Stimulated activated CD8-positive, alpha-beta memory T cell treated with anti-CD3 and anti-CD28 coated beads, Interleukin-15, amount 100 ng/mL, for 24 hours (primary cell): ENCODE measurements around the gene DYRK2.
"Not testable (repeated sequence)": the region's sequence is repeated elsewhere in the genome, so short reads cannot be mapped to it uniquely, and the experiment has no call there.

Experiments
- DNase-seq: peaks from one replicate; pipeline ENCODE4 v3.0.0-alpha.2; 2020; ENCODE audit warnings: low read depth

DYRK2 gene

GRCh38 chr12:67671419-67671818 is 22.9 kb downstream of the DYRK2 start:
- DNase-seq: no peak

DNA sequence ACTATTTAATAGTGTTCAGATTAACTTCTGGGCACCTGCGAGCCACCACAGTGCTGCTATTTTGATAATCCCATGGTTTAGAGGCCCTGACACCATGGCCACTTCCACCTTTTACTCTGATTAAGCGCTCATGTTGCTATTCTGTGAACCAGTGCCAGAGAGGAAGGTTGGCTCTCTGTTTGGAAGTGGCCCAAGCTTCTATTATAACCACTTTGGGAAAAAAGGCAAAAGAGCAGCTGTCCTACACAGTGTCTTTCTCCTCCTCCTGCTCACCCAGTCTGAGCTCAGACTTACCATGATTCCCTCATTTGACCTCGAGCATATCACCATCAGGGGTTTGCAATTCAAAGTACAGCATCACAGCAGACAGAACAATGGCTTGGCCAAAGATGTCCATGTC is 23.3 kb downstream of the DYRK2 start:
- no peak for DNase-seq

DNA sequence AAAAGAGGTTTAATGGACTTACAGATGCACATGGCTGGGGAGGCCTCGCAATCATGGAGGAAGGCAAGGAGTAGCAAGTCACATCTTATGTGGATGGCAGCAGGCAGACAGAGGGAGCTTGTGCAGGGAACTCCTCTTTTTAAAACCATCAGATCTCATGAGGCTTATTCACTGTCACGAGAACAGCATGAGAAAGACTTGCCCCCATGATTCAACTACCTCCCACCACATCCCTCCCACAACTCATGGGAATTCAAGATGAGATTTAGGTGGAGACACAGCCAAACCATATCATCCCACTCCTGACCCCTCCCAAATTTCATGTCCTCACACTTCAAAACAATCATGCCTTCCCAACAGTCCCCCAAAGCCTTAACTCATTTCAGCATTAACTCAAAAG is 24.0 kb downstream of the DYRK2 start:
- DNase-seq: not testable (repeated sequence)

DNA sequence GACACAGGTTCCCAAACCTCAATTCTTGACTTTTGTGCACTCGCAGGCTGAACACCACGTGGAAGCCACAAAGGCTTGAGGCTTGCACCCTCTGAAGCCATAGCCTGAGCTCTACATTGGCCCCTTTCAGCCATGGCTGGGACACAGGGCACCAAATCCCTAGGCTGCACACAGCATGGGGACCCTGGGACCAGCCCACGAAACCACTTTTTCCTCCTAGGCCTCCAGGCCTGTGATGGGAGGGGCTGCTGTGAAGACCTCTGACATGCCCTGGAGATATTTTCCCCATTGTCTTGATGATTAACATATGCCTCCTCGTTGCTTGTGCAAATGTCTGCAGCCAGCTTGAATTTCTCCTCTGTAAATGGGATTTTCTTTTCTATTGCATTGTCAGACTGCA is 25.0 kb downstream of the DYRK2 start:
- not testable (repeated sequence) for DNase-seq

GRCh38 chr12:67674417-67674816 is 25.9 kb downstream of the DYRK2 start:
- DNase-seq: no peak

GRCh38 chr12:67676624-67677023 is 28.1 kb downstream of the DYRK2 start:
- no peak for DNase-seq

- no peak for DNase-seq
These were observed 28.6 kb downstream of the DYRK2 start for GRCh38 chr12:67677166-67677565.

DNA sequence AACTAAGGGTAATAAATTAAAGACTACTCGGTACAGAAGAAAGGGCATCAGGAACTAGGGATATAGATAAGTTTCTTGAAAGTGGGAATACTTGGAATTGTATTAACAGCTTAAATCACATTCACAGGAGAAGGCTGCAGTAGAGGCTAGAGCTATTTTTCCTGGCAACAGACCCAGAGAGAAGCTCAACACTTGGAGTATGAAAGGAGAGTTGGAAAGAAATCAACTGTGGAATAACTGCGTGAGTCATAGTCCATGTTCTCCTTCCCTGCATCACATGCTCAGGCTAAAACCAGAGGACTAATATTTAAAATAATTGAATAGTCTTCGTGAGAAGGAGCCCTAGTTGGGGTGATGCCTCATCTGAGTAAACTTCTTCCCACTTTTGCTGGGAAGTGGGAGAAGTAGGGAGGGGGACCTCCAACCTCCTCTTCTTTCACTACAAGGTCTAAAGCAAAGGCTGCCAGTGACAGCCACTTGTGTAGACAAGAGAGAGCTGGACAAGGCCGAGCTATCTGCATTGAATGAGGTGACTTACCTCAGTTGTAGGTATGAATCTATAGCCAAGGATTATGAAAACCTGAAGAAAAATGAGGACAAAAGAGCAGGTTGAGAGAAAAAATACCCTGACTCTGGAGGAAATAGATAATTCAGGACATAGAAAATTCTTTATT is 32.7 kb downstream of the DYRK2 start:
- DNase-seq: no peak

GRCh38 chr12:67681941-67682620 is 33.5 kb downstream of the DYRK2 start:
- no peak for DNase-seq

DNA sequence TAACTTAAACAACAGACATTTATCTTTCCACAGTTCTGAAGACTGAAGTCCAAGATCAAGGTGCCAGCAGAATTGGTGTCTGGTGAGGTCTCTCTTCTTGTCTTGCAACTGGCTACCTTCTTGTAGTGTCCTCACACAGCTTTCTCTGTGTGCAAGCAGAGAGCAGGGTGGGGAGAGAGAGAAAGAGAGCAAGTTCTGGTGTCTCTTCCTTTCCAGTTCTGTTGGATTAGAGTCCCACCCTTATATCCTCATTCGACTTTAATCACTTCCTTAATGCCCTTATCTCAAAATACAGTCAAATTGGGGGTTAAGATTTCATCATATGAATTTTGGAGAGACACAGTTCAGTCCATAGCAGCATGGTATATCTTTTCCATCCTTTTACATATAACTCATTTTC is 40.8 kb downstream of the DYRK2 start:
- no peak for DNase-seq

DNA sequence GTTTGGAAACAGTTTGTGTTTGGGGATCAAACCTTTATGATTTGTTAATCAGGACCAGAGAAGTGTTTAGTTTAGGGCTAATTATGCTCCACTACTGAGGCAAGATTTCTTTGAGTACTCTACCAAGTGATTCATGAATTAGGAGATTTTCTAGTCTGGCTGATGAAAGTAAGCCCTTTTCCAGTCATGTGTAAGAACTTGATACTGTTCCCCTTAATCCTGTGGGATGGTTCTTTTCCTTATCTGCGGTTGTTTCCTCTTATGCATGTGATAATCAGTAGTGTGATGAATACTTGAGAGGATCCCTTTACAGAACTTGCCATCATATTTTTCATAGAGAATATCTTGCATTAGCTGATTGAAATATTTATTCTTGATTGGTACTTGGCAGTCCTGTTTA is 42.1 kb downstream of the DYRK2 start:
- no peak for DNase-seq

- DNase-seq: no peak
These were observed 42.7 kb downstream of the DYRK2 start for GRCh38 chr12:67691220-67691619.

DNA sequence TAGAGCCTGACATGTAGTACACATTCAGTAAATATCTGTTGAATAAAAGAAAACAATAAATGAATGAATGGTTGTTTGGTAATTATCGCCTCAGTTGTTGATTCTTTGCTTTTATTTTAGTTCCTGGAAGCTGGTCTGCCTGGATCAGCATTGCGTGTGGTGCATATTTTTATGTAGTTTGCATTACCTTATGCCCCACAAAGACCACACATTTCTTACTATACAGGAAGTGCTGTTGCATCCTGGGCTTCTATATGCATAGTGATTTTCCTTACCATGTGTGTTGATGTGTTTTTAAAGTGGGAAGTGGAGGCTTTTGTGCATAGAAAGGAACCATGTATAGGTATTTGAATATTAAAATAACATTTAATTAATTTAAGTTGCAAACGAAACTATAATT is 43.6 kb downstream of the DYRK2 start:
- DNase-seq: no peak

DNA sequence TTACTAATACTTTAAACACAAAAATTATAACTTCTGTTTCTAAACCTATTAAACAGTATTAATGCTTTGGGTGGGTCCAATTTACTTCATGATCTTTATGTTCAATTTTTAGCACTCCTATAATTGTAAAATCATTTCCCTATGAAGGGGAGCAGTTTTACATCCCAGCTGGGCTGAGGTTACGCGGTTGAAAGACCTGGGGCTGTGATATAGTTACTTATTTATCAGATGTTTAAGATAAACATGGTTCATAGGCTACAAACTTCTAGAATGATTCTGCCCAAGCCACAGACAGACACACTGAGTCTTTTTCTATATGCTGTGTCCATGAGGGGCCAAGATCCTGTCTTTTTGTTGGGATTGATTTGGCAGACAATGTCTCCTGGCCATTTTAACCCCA is 44.4 kb downstream of the DYRK2 start:
- DNase-seq: no peak

- no peak for DNase-seq
These were observed 45.3 kb downstream of the DYRK2 start for GRCh38 chr12:67693894-67694293.

- no peak for DNase-seq
These were observed 45.9 kb downstream of the DYRK2 start for GRCh38 chr12:67694306-67694900.

DNA sequence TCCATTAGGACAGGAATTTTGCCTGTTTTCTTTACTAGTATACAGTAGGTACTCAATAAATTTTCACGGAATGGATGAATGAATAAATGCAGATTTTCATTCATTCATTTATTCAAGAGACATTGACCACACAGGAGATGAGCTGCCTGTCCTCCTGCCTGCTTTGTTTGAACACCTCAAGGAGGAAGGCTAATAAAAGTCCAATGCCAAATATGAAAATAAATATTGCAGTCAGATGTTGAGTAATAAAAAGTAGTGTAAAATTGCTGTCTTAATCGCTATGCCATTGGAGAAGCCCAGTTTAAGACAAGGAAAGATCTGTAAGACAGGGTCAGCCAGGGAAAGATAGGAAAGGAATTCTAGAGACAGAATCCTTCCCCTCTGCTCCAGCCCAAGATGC is 47.4 kb downstream of the DYRK2 start:
- no peak for DNase-seq

GRCh38 chr12:67697443-67697842 is 48.9 kb downstream of the DYRK2 start:
- DNase-seq: no peak

GRCh38 chr12:67697967-67698366 is 49.4 kb downstream of the DYRK2 start:
- no peak for DNase-seq

GRCh38 chr12:67698672-67699581 is 50.4 kb downstream of the DYRK2 start:
- no peak for DNase-seq

- DNase-seq: no peak
These were observed 52.6 kb downstream of the DYRK2 start for GRCh38 chr12:67701121-67701520.

GRCh38 chr12:67702136-67702535 is 53.6 kb downstream of the DYRK2 start:
- no peak for DNase-seq

- DNase-seq: no peak
These were observed 55.5 kb downstream of the DYRK2 start for GRCh38 chr12:67704071-67704470.
